Dedifferentiated amniotic fluid mesenchymal stem cell (primary cell): ENCODE results near the gene RPLP2.

Source experiments
- DNase-seq: peaks from one replicate; pipeline ENCODE4 v3.0.0-alpha.2; 2016; ENCODE audit errors: extremely low spot score

Gene RPLP2

GRCh38 chr11:849951-850774 is 40.4 kb downstream of the RPLP2 start:
- DNase-seq = no peak

- no peak for DNase-seq
These were observed 41.3 kb downstream of the RPLP2 start for GRCh38 chr11:850775-851763.

- no peak for DNase-seq
These were observed 43.0 kb downstream of the RPLP2 start for GRCh38 chr11:852762-853161.

- no peak for DNase-seq
These were observed 44.1 kb downstream of the RPLP2 start for GRCh38 chr11:853682-854448.

- no peak for DNase-seq
These were observed 45.0 kb downstream of the RPLP2 start for GRCh38 chr11:854601-855329.

GRCh38 chr11:855330-855674 is 45.5 kb downstream of the RPLP2 start:
- no peak for DNase-seq

- DNase-seq = no peak
These were observed 46.0 kb downstream of the RPLP2 start for GRCh38 chr11:855796-856195.

- no peak for DNase-seq
These were observed 46.6 kb downstream of the RPLP2 start for GRCh38 chr11:856397-856796.

- no peak for DNase-seq
These were observed 48.4 kb downstream of the RPLP2 start for GRCh38 chr11:858053-858761.

GRCh38 chr11:858762-859339 is 49.1 kb downstream of the RPLP2 start:
- no peak for DNase-seq

- peak; percentile 36 for DNase-seq
These were observed 49.8 kb downstream of the RPLP2 start for GRCh38 chr11:859394-860131.

- DNase-seq = no peak
These were observed 50.7 kb downstream of the RPLP2 start for GRCh38 chr11:860234-861104.

- DNase-seq = no peak
These were observed 51.3 kb downstream of the RPLP2 start for GRCh38 chr11:861105-861479.

- no peak for DNase-seq
These were observed 52.4 kb downstream of the RPLP2 start for GRCh38 chr11:862081-862661.
